ENCODE measurements around the gene NFATC1. TPM values are rescaled to one million over a fixed set of nuclear protein-coding genes. Genes with fewer than 3 reads are reported as not detected.

NFATC1 gene
- total RNA-seq, 1 donor from 2014 or later, result 103 TPM

DNA sequence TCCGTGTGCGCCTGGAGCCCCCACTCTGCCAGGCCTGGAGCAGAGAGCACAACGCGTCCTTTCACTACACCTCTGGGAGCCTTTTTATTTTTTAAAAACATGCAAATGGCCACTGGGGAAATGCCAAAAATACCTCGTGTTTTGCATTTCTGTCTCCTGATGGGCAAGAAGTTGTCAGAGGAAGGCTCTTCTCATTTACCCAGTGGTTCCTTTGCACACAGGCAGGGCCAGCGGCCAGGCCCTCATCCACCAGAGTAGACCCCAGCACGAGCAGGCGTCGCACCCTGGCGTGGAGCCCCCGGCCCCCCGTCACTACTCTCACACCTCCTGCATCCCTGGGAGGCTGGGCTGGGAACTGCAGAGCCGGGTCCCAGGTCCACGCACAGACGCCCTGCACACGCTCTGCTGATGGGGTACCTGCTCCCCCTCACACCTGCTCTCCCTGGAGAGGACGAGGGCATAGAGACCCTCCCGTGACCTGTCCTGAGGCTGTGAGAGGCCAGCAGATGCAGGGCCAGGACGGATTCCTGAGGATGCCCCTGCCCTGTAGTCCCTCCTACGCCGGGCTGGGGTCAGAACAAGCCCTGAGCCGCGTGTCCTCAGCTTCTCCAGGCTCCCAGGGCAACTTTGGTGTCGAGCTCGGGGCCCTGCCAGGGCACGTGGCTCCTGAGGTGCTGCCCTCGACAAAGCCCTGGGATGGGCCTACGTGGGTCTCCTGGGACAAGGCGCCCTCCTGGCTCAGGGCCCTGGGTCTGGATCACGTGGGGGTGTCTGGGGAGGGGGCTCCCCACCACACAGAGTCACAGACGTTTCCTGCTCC, 65.0 kb downstream of the NFATC1 start:
- Mint-ChIP-seq H3K4me3 (no peak overlapping the region), H3K9me3 (no peaks in the 10 kb centered on the region), H3K27me3 (ENCODE audit: insufficient read depth) (no peaks in the 10 kb centered on the region), H3K4me1 (ENCODE audit: low read depth) (no peaks in the 10 kb centered on the region), H3K36me3 (ENCODE audit: low read depth) (peaks cover 17% of the 10 kb centered on the region), H3K27ac (peak overlapping the region; percentile 70)
- DNase-seq (ENCODE audit: low spot score), result no peak
- intact Hi-C loops (cut with micrococcal nuclease), result no loop called here

GRCh38 chr18:79461627-79462026, 65.9 kb downstream of the NFATC1 start:
- DNase-seq (ENCODE audit: low spot score), result no peak
- Mint-ChIP-seq H3K27me3 (ENCODE audit: insufficient read depth) (no peaks in the 10 kb centered on the region), H3K9me3 (no peaks in the 10 kb centered on the region), H3K4me1 (ENCODE audit: low read depth) (no peaks in the 10 kb centered on the region), H3K36me3 (ENCODE audit: low read depth) (peaks cover 14% of the 10 kb centered on the region), H3K27ac (no peak overlapping the region), H3K4me3 (no peak overlapping the region)
- intact Hi-C loops (cut with micrococcal nuclease), result no loop called here

DNA sequence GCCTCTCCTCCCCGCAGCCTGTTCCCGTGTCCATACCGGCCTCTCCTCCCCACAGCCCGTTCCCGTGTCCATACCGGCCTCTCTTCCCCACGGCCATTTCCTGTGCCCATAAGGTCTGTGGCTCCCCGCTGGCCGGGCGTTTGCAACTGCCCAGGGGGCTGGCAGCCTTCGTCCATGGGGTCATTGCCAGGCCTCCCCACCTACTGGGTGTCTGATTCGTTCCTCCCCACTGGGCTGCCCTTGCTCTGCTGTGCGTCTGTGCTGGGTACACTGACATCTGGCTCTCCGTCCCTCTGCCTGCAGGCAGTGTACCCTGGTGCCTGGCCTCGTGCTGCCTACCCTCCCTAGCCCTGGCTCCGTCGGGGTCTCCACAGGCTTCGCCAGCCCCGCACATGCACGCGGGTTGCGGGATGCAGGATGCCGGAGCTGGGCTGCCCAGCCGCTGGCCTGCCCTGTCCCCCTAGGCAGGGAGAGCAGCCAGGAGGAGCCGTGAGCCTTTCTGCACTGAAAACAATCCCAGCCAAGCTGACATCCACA, 67.8 kb downstream of the NFATC1 start:
- no peaks in the 10 kb centered on the region for H3K4me1 Mint-ChIP-seq (ENCODE audit: low read depth)
- H3K27ac Mint-ChIP-seq, result no peak overlapping the region
- H3K36me3 Mint-ChIP-seq (ENCODE audit: low read depth), result peaks cover 21% of the 10 kb centered on the region
- no peaks in the 10 kb centered on the region for H3K27me3 Mint-ChIP-seq (ENCODE audit: insufficient read depth)
- intact Hi-C loops (cut with micrococcal nuclease), result no loop called here
- H3K9me3 Mint-ChIP-seq, result no peaks in the 10 kb centered on the region
- no peak overlapping the region for H3K4me3 Mint-ChIP-seq
- DNase-seq (ENCODE audit: low spot score), result no peak

DNA sequence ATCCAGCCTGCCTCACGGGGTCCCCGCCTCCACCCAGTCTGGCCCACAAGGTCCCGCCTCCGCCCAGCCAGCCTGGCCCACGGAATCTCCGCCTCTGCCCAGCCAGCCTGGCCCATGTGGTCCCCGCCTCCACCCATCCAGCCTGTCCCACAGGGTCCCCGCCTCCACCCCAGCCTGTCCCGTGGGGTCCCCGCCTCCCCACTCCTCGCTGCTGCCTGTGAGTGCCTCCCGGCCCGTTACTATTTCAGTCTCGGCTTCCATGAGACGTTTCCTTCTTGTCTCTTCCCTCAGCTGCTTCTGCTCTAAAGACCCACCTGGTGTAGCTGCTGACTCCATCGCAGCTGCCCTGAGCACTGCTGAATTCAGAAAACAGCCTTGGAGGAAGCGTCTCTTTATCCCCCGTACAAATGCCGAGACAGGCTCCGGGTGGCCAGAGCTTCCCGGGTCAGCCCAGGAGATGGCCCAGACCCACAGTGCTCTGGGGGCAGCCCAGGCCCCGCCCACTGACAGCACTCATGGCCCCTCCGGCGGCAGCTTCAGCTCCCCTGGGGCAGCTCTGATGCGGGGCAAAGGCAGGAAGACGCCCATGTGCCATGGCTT, 69.8 kb downstream of the NFATC1 start:
- no peak overlapping the region for H3K27ac Mint-ChIP-seq

GRCh38 chr18:79466591-79466990, 70.9 kb downstream of the NFATC1 start:
- Mint-ChIP-seq H3K27me3 (ENCODE audit: insufficient read depth) (no peaks in the 10 kb centered on the region), H3K9me3 (no peaks in the 10 kb centered on the region), H3K4me3 (no peak overlapping the region), H3K4me1 (ENCODE audit: low read depth) (no peaks in the 10 kb centered on the region), H3K36me3 (ENCODE audit: low read depth) (peaks cover 20% of the 10 kb centered on the region), H3K27ac (no peak overlapping the region)
- intact Hi-C loops (cut with micrococcal nuclease), result no loop called here
- DNase-seq (ENCODE audit: low spot score), result no peak

More for the DNA sequence above, 69.8 kb downstream of the NFATC1 start:
- peaks cover 20% of the 10 kb centered on the region for H3K36me3 Mint-ChIP-seq (ENCODE audit: low read depth)
- H3K4me3 Mint-ChIP-seq, result no peak overlapping the region
- no peaks in the 10 kb centered on the region for H3K27me3 Mint-ChIP-seq (ENCODE audit: insufficient read depth)
- H3K4me1 Mint-ChIP-seq (ENCODE audit: low read depth), result no peaks in the 10 kb centered on the region
- DNase-seq (ENCODE audit: low spot score), result no peak
- intact Hi-C loops (cut with micrococcal nuclease), result no loop called here
- no peaks in the 10 kb centered on the region for H3K9me3 Mint-ChIP-seq

- Mint-ChIP-seq H3K4me3 (no peak overlapping the region), H3K36me3 (ENCODE audit: low read depth) (peaks cover 15% of the 10 kb centered on the region), H3K4me1 (ENCODE audit: low read depth) (no peaks in the 10 kb centered on the region), H3K27ac (peak overlapping the region; percentile 65), H3K27me3 (ENCODE audit: insufficient read depth) (no peaks in the 10 kb centered on the region), H3K9me3 (no peaks in the 10 kb centered on the region)
- intact Hi-C loops (cut with micrococcal nuclease), result no loop called here
- no peak for DNase-seq (ENCODE audit: low spot score)
Measured at GRCh38 chr18:79467126-79467525, 71.4 kb downstream of the NFATC1 start.

DNA sequence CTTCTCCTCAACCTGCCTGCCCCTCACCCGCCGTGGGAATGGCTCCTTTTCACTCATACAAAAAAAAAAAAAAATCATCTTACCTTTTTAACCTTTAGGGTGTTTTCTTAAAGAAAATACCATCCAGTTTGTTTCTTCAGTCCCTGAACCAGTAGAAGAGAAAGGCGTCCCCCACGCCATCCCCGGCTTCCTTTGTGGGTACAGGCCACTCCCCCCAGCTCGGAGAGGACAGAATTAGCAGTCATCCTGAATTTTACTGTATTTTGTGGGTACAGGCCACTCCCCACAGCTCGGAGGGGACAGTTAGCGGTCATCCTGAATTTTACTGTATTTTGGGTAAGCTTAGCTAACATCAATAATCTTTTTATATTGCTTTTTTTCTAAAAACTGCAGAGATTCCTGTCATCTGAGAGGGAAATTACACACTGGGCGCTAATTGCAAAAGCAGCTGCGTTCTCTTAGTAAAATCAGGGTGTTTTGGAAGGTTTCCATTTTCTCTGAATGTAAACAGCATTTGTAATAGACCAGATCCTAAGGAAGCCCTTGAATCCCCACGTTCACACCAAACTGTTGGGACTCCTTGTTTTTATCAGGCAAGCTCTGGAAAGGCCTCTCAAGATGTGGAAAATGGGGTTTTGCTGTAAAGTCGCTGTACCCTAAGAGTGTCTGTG, 72.5 kb downstream of the NFATC1 start:
- Mint-ChIP-seq H3K4me3 (no peak overlapping the region), H3K27me3 (ENCODE audit: insufficient read depth) (no peaks in the 10 kb centered on the region), H3K4me1 (ENCODE audit: low read depth) (no peaks in the 10 kb centered on the region), H3K27ac (peak overlapping the region; percentile 40), H3K36me3 (ENCODE audit: low read depth) (peaks cover 19% of the 10 kb centered on the region), H3K9me3 (no peaks in the 10 kb centered on the region)
- no peak for DNase-seq (ENCODE audit: low spot score)
- intact Hi-C loops (cut with micrococcal nuclease), result no loop called here

GRCh38 chr18:79469309-79469708, 73.6 kb downstream of the NFATC1 start:
- Mint-ChIP-seq H3K9me3 (no peaks in the 10 kb centered on the region), H3K4me1 (ENCODE audit: low read depth) (no peaks in the 10 kb centered on the region), H3K36me3 (ENCODE audit: low read depth) (peaks cover 19% of the 10 kb centered on the region), H3K27ac (no peak overlapping the region), H3K27me3 (ENCODE audit: insufficient read depth) (no peaks in the 10 kb centered on the region), H3K4me3 (no peak overlapping the region)
- intact Hi-C loops (cut with micrococcal nuclease), result no loop called here
- DNase-seq (ENCODE audit: low spot score), result no peak

- H3K27ac Mint-ChIP-seq, result no peak overlapping the region
- no peaks in the 10 kb centered on the region for H3K4me1 Mint-ChIP-seq (ENCODE audit: low read depth)
- H3K36me3 Mint-ChIP-seq (ENCODE audit: low read depth), result peaks cover 18% of the 10 kb centered on the region
- no peak for DNase-seq (ENCODE audit: low spot score)
- H3K27me3 Mint-ChIP-seq (ENCODE audit: insufficient read depth), result no peaks in the 10 kb centered on the region
- intact Hi-C loops (cut with micrococcal nuclease), result no loop called here
- no peak overlapping the region for H3K4me3 Mint-ChIP-seq
- H3K9me3 Mint-ChIP-seq, result no peaks in the 10 kb centered on the region
Measured at GRCh38 chr18:79469751-79470505, 74.2 kb downstream of the NFATC1 start.

DNA sequence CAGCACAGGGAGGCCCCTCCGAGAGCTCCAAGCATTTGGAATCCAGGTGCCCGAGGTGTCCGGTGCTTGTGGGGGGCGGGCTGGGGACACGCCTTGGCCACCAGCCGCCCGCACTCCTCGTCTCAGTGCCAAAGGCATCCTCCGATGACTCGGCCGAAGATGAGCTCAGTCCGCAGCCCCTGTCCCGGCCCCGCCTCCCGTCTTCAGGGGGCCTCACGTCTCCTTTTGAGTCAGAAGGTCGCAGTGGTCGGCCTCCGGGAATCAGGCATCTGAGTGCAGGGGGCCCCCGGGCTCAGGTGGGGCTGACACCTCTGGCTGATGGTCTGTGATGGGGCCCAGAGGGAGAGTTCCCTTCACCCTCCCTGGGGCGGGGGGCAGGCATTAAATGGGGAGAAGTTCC, 74.8 kb downstream of the NFATC1 start:
- Mint-ChIP-seq H3K9me3 (no peaks in the 10 kb centered on the region), H3K36me3 (ENCODE audit: low read depth) (peaks cover 14% of the 10 kb centered on the region), H3K27ac (no peak overlapping the region), H3K27me3 (ENCODE audit: insufficient read depth) (no peaks in the 10 kb centered on the region), H3K4me3 (no peak overlapping the region), H3K4me1 (ENCODE audit: low read depth) (no peaks in the 10 kb centered on the region)
- intact Hi-C loops (cut with micrococcal nuclease), result no loop called here
- DNase-seq (ENCODE audit: low spot score), result no peak

DNA sequence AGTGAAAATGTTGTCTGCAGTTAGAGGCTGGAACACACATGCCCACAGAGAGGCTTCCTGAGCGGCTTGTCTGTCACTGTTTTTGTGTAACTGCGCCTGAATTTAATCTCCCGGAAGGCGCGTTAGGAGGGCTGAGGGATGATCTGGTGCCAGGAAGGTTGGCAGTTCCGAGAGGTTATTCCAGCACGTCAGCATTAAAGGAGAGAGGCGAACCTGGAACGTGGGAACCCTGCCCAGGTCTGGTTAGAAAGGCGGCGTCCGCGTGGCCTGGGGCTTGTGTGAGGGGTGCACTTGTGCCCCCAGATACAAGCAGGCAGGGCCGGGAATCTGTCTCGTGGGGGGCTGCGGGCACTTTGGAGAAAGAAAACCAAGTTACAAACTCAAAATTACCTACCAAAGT, 75.3 kb downstream of the NFATC1 start:
- Mint-ChIP-seq H3K27ac (no peak overlapping the region), H3K27me3 (ENCODE audit: insufficient read depth) (no peaks in the 10 kb centered on the region), H3K4me3 (no peak overlapping the region), H3K9me3 (no peaks in the 10 kb centered on the region), H3K4me1 (ENCODE audit: low read depth) (no peaks in the 10 kb centered on the region), H3K36me3 (ENCODE audit: low read depth) (peaks cover 14% of the 10 kb centered on the region)
- no peak for DNase-seq (ENCODE audit: low spot score)
- intact Hi-C loops (cut with micrococcal nuclease), result no loop called here

DNA sequence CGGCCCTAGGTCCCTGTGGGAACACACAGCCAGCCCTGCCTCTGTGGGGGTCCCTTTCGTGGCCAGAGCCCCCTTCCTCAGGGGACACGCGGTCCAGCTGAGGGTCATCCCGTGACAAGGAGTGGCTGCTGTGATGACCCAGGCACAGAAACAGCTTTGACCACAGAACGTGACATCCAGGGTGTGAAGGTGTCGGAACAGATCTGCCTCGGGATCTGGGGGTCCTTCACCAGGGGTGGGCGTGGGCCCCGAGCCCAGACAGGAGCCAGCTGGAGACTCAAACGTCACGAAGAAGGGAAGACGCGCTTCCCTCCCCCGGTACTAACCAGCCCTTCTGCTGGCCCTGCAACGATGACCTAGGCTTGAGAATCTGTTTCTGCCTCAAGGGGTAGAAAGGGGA, 75.9 kb downstream of the NFATC1 start:
- no peak overlapping the region for H3K27ac Mint-ChIP-seq
- no peaks in the 10 kb centered on the region for H3K9me3 Mint-ChIP-seq
- H3K36me3 Mint-ChIP-seq (ENCODE audit: low read depth), result peaks cover 16% of the 10 kb centered on the region
- intact Hi-C loops (cut with micrococcal nuclease), result no loop called here
- DNase-seq (ENCODE audit: low spot score), result no peak
- H3K4me3 Mint-ChIP-seq, result no peak overlapping the region
- H3K4me1 Mint-ChIP-seq (ENCODE audit: low read depth), result no peaks in the 10 kb centered on the region
- H3K27me3 Mint-ChIP-seq (ENCODE audit: insufficient read depth), result no peaks in the 10 kb centered on the region

All from activated T-helper 1 cell treated with anti-CD3 and anti-CD28 coated beads, Interleukin-12 subunit alpha, Interleukin-12 subunit beta, Interleukin-2, Interleukin-4 antibody, amounts not matched to agents 30 ng/mL and 10 ng/mL and 1 ng/mL, durations not matched to agents 14 hours and 24 hours and 36 hours (primary cell).